Measurements from ENCODE around the gene PADI1.

- TF ChIP-seq CTCF (IDR thresholded peaks at IDR 0.05; ENCODE audit: control extremely low read depth in 1 of 3, insufficient read depth in 1 of 3, low read depth in 1 of 3, low read length in 3 of 3) (peak in 1 of 3 experiments; percentile 9; a peak in 1 of 4 replicates), CEBPB (IDR thresholded peaks at IDR 0.05; ENCODE audit: low read depth, low read length) (no peak), SP4 (IDR thresholded peaks at IDR 0.05; ENCODE audit: low read length) (no peak), EZH2 (IDR thresholded peaks at IDR 0.05; ENCODE audit: low read depth, low read length, severe bottlenecking) (no peak), TAF1 (IDR thresholded peaks at IDR 0.05; ENCODE audit: low read depth, low read length) (no peak), RAD21 (IDR thresholded peaks at IDR 0.05 in 1 of 2, conservative IDR thresholded peaks at IDR 0.05 in 1 of 2; ENCODE audit: low read depth in 2 of 2, low read length in 2 of 2) (peak; percentile 22 to 45; a peak in 3 of 4 replicates), POLR2A (IDR thresholded peaks at IDR 0.05; ENCODE audit: control extremely low read depth in 1 of 2, low read depth in 2 of 2, low read length in 2 of 2) (no peak), ZNF274 (IDR thresholded peaks at IDR 0.05; ENCODE audit: borderline replicate concordance, extremely low read depth, low read length) (no peak), EGR1 (IDR thresholded peaks at IDR 0.05; ENCODE audit: borderline replicate concordance, low read depth, low read length) (no peak), RNF2 (IDR thresholded peaks at IDR 0.05; ENCODE audit: borderline replicate concordance, low read depth, low read length, missing control alignments, poor library complexity, severe bottlenecking) (no peak), KDM1A (IDR thresholded peaks at IDR 0.05; ENCODE audit: borderline replicate concordance, low read length) (no peak), EP300 (IDR thresholded peaks at IDR 0.05; ENCODE audit: borderline replicate concordance in 1 of 2, low read depth in 2 of 2, low read length in 2 of 2) (no peak), JUN (IDR thresholded peaks at IDR 0.05; ENCODE audit: low read depth, low read length) (no peak), TBP (IDR thresholded peaks at IDR 0.05; ENCODE audit: low read depth, low read length) (no peak)
Measured at GRCh38 chr1:17276568-17276967, 71.6 kb downstream of the PADI1 start.
